ENCODE results near the gene PFN2.

PFN2 gene

DNA sequence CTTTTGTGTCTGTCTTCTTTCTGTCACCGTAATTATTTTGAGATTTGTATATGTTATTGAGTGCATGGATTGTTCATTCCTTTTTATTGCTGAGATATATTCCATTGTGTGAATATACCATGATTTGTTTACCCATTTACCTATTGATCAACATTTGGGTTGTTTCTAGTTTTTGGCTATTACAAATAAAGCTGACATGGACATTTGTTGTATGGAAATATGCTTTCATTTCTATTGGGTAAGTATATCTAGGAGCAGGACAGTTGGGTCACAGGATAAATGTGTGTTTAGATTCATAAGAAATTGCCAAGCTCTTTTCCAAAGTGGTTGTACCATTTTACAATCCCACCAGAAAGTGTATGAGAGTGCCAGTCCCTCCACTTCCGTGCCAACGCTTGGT is 51.2 kb downstream of the PFN2 start:
- Histone ChIP-seq H3K36me3 (ENCODE audit: control insufficient read depth in 2 of 2, insufficient read depth in 2 of 2, low read length in 2 of 2) (peaks cover 0 to 14% of the 10 kb centered on the region in 2 donors), H3K4me1 (ENCODE audit: control insufficient read depth, insufficient read depth, low read length) (no peaks in the 10 kb centered on the region), H3K4me3 (ENCODE audit: low read length in 2 of 2) (no peak overlapping the region), H3K9ac (ENCODE audit: low read length in 2 of 2) (no peak overlapping the region), H3K9me3 (ENCODE audit: control insufficient read depth in 2 of 2, low read length in 2 of 2) (no peaks in the 10 kb centered on the region), H3K27ac (ENCODE audit: low read length) (no peak overlapping the region), H3K27me3 (ENCODE audit: control insufficient read depth in 1 of 2, insufficient read depth in 2 of 2, low read length in 2 of 2) (no peaks in the 10 kb centered on the region)

DNA sequence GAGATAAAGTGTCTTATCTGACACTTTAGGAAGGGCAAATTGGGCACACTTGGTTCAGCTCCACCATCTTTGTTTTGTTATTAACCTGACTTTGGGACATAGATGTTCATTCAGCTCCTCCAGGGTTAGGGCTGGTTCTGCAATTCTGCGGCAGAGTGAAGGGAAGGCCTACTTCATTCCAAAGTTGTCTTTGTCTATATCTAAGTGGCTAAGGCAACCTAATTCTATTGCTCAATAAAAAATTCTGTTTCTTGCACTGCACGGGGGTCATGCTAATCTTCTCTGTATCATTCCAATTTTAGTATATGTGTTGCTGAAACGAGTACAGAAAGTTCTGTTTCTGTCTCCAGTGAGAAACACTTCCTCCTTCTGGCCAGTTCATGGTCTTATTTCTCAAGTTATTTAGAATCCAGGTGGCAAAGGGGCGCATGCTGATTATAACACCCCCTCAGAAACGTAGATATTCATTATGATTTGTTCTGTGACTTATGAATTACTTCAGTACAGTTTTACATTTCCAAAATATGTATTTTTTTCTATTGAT is 53.5 kb downstream of the PFN2 start:
- Histone ChIP-seq H3K36me3 (ENCODE audit: control insufficient read depth in 2 of 2, insufficient read depth in 2 of 2, low read length in 2 of 2) (peaks cover 0 to 8% of the 10 kb centered on the region in 2 donors), H3K9ac (ENCODE audit: low read length in 2 of 2) (no peak overlapping the region), H3K4me3 (ENCODE audit: low read length in 2 of 2) (no peak overlapping the region), H3K9me3 (ENCODE audit: control insufficient read depth in 2 of 2, low read length in 2 of 2) (no peaks in the 10 kb centered on the region), H3K4me1 (ENCODE audit: control insufficient read depth, insufficient read depth, low read length) (no peaks in the 10 kb centered on the region), H3K27me3 (ENCODE audit: control insufficient read depth in 1 of 2, insufficient read depth in 2 of 2, low read length in 2 of 2) (no peaks in the 10 kb centered on the region), H3K27ac (ENCODE audit: low read length) (no peak overlapping the region)

All from stomach smooth muscle (tissue), 2 donors.